Measurements from ENCODE around the gene MAF.
A peak's percentile ranks its signal among the peaks of the same experiment; 100 is the strongest.

MAF gene

GRCh38 chr16:79600638-79601091 lies at the start of gene MAF:
Gene MAF, minus strand, starts transcription at chr16:79600737. Its CDS starts 835 bp downstream, at chr16:79599902.
- peak within 1 kb of the TSS; percentile 45 for H3K4me3 ChIP-seq (replicated peaks; ENCODE audit: low read depth, low read length)
- peak; percentile 67 for DNase-seq (ENCODE audit: low read depth)
- no peak for TF ChIP-seq CTCF (IDR thresholded peaks at IDR 0.05; ENCODE audit: low read length, missing control alignments)

- no peak for DNase-seq (ENCODE audit: low read depth)
- no peak for TF ChIP-seq CTCF (IDR thresholded peaks at IDR 0.05; ENCODE audit: low read length, missing control alignments)
- no peak overlapping the region for H3K4me3 ChIP-seq (replicated peaks; ENCODE audit: low read depth, low read length)
Measured at GRCh38 chr16:79648826-79649225, 48.3 kb upstream of the MAF start.

- H3K4me3 ChIP-seq (replicated peaks; ENCODE audit: low read depth, low read length): no peak overlapping the region
- TF ChIP-seq CTCF (IDR thresholded peaks at IDR 0.05; ENCODE audit: low read length, missing control alignments): no peak
- no peak for DNase-seq (ENCODE audit: low read depth)
Measured at GRCh38 chr16:79647586-79647985, 47.0 kb upstream of the MAF start.

GRCh38 chr16:79645701-79646100 lies 45.2 kb upstream of the MAF start:
- no peak for TF ChIP-seq CTCF (IDR thresholded peaks at IDR 0.05; ENCODE audit: low read length, missing control alignments)
- H3K4me3 ChIP-seq (replicated peaks; ENCODE audit: low read depth, low read length): no peak overlapping the region

GRCh38 chr16:79644971-79645667 lies 44.6 kb upstream of the MAF start:
- no peak for DNase-seq (ENCODE audit: low read depth)
- H3K4me3 ChIP-seq (replicated peaks; ENCODE audit: low read depth, low read length): no peak overlapping the region
- no peak for TF ChIP-seq CTCF (IDR thresholded peaks at IDR 0.05; ENCODE audit: low read length, missing control alignments)

More at GRCh38 chr16:79645701-79646100, 45.2 kb upstream of the MAF start:
- DNase-seq (ENCODE audit: low read depth): no peak

GRCh38 chr16:79642652-79643051 lies 42.1 kb upstream of the MAF start:
- no peak for TF ChIP-seq CTCF (IDR thresholded peaks at IDR 0.05; ENCODE audit: low read length, missing control alignments)
- DNase-seq (ENCODE audit: low read depth): no peak
- no peak overlapping the region for H3K4me3 ChIP-seq (replicated peaks; ENCODE audit: low read depth, low read length)

Measured in fibroblast of pulmonary artery (primary cell).